B cell (primary cell): ENCODE data around the gene PCDH15. TPM values are rescaled to one million over a fixed set of nuclear protein-coding genes. Genes with fewer than 3 reads are reported as not detected.

Experiments
- ATAC-seq: fragments of 200-7000 bp; cut with Tn5 transposase; one replicate; pipeline ENCODE4 v1.10.0; 2021; ENCODE audit warnings: low read depth, mild to moderate bottlenecking, moderate number of reproducible peaks, moderate library complexity
- CTCF ChIA-PET: fragments of 350-600 bp; sonication (Branson Sonifier 250); formaldehyde crosslinking; loops from one replicate; lab custom pipeline; 2021; ENCODE audit warnings: antibody characterized with exemption, inconsistent platforms; lab: Charles Lee
- POLR2A ChIA-PET: fragments of 350-600 bp; sonication (Branson Sonifier 250); formaldehyde crosslinking; loops from one replicate; lab custom pipeline; 2021; ENCODE audit warnings: antibody characterized with exemption; lab: Charles Lee
- DNase-seq: peaks from one replicate; pipeline ENCODE4 v3.0.0; 2013
- H2AFZ ChIP-seq: 2 replicates; pipeline ENCODE4 v1.6.1; 2012; ENCODE audit warnings: mild to moderate bottlenecking, low read depth, low read length; ENCODE audit not compliant: insufficient read depth, poor library complexity, severe bottlenecking
- H3K27ac ChIP-seq, 2 donors: 1 replicate in 1 of 2; 2 replicates in 1 of 2; pipeline ENCODE4 v1.5.1; 2012 to 2013; ENCODE audit warnings: low read length in 2 of 2, mild to moderate bottlenecking in 2 of 2, moderate library complexity in 1 of 2
- H3K27me3 ChIP-seq, 4 experiments: fragments of 200-600 bp in 1 of 4; sonication (generic) in 1 of 4; replicated peaks in 1 of 4; 1 replicate in 2 of 4; 2 replicates in 2 of 4; pipeline versions ENCODE4 v1.6.1 to v1.7.0; 2013 to 2016; ENCODE audit warnings: low read length in 3 of 4, mild to moderate bottlenecking in 2 of 4, mixed read lengths in 1 of 4, moderate library complexity in 1 of 4; ENCODE audit not compliant: insufficient read depth in 4 of 4, control insufficient read depth in 3 of 4; ENCODE audit errors: control extremely low read depth in 1 of 4
- H3K36me3 ChIP-seq, 2 experiments: replicated peaks in 1 of 2; 1 replicate in 1 of 2; 2 replicates in 1 of 2; pipeline versions ENCODE4 v1.6.1 to v1.7.1; 2013; ENCODE audit warnings: low read length in 1 of 2; ENCODE audit not compliant: insufficient read depth in 2 of 2, control insufficient read depth in 1 of 2; ENCODE audit errors: control extremely low read depth in 1 of 2, extremely low read depth in 1 of 2
- H3K4me1 ChIP-seq, 2 donors: fragments of 200-600 bp in 1 of 2; sonication (generic) in 1 of 2; 1 replicate in 1 of 2; 2 replicates in 1 of 2; pipeline versions ENCODE4 v1.5.1 to v1.6.1; 2013 to 2017; ENCODE audit warnings: low read length in 2 of 2; ENCODE audit not compliant: control insufficient read depth in 2 of 2, insufficient read depth in 2 of 2
- H3K4me2 ChIP-seq: replicated peaks from 2 replicates; pipeline ENCODE3; 2012; ENCODE audit warnings: mild to moderate bottlenecking, low read depth, low read length; ENCODE audit not compliant: poor library complexity, severe bottlenecking
- H3K4me3 ChIP-seq, 5 experiments: fragments of 200-600 bp in 1 of 5; sonication (generic) in 1 of 5; 1 replicate in 3 of 5; 2 replicates in 2 of 5; pipeline versions ENCODE4 v1.5.1 to v1.7.0; 2011 to 2016; ENCODE audit warnings: low read length in 4 of 5, mild to moderate bottlenecking in 4 of 5, low read depth in 2 of 5, control low read depth in 1 of 5, moderate library complexity in 1 of 5; ENCODE audit not compliant: insufficient read depth in 1 of 5; ENCODE audit errors: control extremely low read depth in 1 of 5, extremely low read depth in 1 of 5
- H3K79me2 ChIP-seq: fragments of 200-600 bp; sonication (generic); one replicate; pipeline ENCODE4 v1.6.0; 2016; ENCODE audit warnings: low read length; ENCODE audit not compliant: control insufficient read depth, insufficient read depth
- H3K9ac ChIP-seq: fragments of 200-600 bp; sonication (generic); 2 replicates; pipeline ENCODE4 v1.6.1; 2017; ENCODE audit warnings: mild to moderate bottlenecking, low read length, moderate library complexity
- H3K9me3 ChIP-seq, 3 donors: one replicate each; pipeline versions ENCODE4 v1.6.1 to v1.7.1; 2013; ENCODE audit warnings: low read length in 2 of 3; ENCODE audit not compliant: control insufficient read depth in 2 of 3, insufficient read depth in 1 of 3; ENCODE audit errors: control extremely low read depth in 1 of 3
- H4K20me1 ChIP-seq: 2 replicates; pipeline ENCODE4 v1.6.0; 2012; ENCODE audit warnings: mild to moderate bottlenecking, low read length; ENCODE audit not compliant: insufficient read depth, control insufficient read depth, poor library complexity, severe bottlenecking
- H3K27ac Mint-ChIP-seq: one replicate; pipeline ENCODE4 v1.8.0; 2021; ENCODE audit warnings: mixed read lengths
- H3K27me3 Mint-ChIP-seq: one replicate; pipeline ENCODE4 v1.8.0; 2021; ENCODE audit warnings: mixed read lengths
- H3K4me1 Mint-ChIP-seq: one replicate; pipeline ENCODE4 v1.8.0; 2021; ENCODE audit warnings: mixed read lengths
- H3K4me3 Mint-ChIP-seq: one replicate; pipeline ENCODE4 v1.8.0; 2021; ENCODE audit warnings: mixed read lengths
- H3K9me3 Mint-ChIP-seq: one replicate; pipeline ENCODE4 v1.8.0; 2022; ENCODE audit warnings: mixed read lengths; ENCODE audit not compliant: insufficient read depth
- EZH2 ChIP-seq: IDR thresholded peaks from 2 replicates; pipeline ENCODE4 v1.6.1; 2012; ENCODE audit warnings: borderline replicate concordance, low read depth, mild to moderate bottlenecking, moderate library complexity, low read length; ENCODE audit not compliant: insufficient read depth, poor library complexity, severe bottlenecking
- WGBS: methylation state at CpG from one replicate; pipeline ENCODE4 v1.1.5; 2013; ENCODE audit warnings: missing lambda C conversion rate; ENCODE audit not compliant: insufficient coverage; 5-methylcytosine and 5-hydroxymethylcytosine counted together
- intact Hi-C: fragments of 100-400 bp; cut with micrococcal nuclease; formaldehyde crosslinking; loops from one replicate; pipeline ENCODE4 v1.10.0; 2022
- polyA plus RNA-seq: library from polyadenylated mRNA; depleted of rRNA; stranded (reverse); fragments of >200 nt; gene quantifications from 2 replicates; pipeline ENCODE4 v1.2.3, GENCODE V29; 2012
- total RNA-seq, 2 donors: library from RNA; stranded (reverse); fragments of 120-200 nt in 1 of 2; gene quantifications; 1 replicate in 1 of 2; 2 replicates in 1 of 2; pipeline versions ENCODE4 v1.2.3 to v1.2.4, GENCODE V29; 2013 to 2022
- TF ChIP-seq, protein P1 (sequence below): fragments of 200-600 bp; IDR thresholded peaks from one replicate; pipeline ENCODE4 v1.8.0; 2022; ENCODE audit warnings: antibody characterized with exemption, mild to moderate bottlenecking

Gene PCDH15
- total and polyA plus RNA-seq, 2 donors (not counting 1 experiment from before 2014, with no cell fraction given) = not detected

DNA sequence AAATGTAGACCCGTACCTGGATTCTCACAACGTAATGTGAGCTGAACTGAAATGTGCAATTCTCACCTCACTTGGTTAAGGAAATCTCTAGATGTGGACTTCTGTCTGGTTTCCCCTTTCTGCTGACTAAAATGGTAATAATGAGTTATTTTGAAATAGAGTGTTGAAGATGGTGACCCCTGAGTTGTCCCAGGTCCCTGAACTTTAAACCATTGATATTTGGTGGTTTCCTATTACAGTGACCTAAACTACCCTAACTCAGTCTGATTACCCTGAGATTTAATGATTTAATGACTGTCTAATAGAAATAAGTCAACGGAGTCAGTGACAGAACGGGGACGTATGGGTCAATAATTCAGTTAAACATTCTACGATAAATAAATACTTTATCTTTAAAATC, 845.9 kb downstream of the PCDH15 start:
- H3K27me3 Mint-ChIP-seq = no peaks in the 10 kb centered on the region
- H3K9ac ChIP-seq = no peak overlapping the region
- peaks cover 2% of the 10 kb centered on the region for H3K9me3 Mint-ChIP-seq
- DNase-seq (no peak), ATAC-seq (no peak)
- WGBS = no CpG with 5 or more reads among the region's 6 CpGs
- ChIA-PET POLR2A (no interaction called here), CTCF (no interaction called here)
- no peak overlapping the region for H3K27ac Mint-ChIP-seq
- no peaks in the 10 kb centered on the region for H3K79me2 ChIP-seq
- no peaks in the 10 kb centered on the region for H4K20me1 ChIP-seq
- no peaks in the 10 kb centered on the region for H3K4me1 Mint-ChIP-seq
- H2AFZ ChIP-seq = no peak overlapping the region
- intact Hi-C loops = no loop called here
- H3K27ac ChIP-seq = no peak overlapping the region
- peaks cover 0 to 15% (median 0%) of the 10 kb centered on the region in 3 donors for H3K9me3 ChIP-seq
- no peaks in the 10 kb centered on the region for H3K27me3 ChIP-seq
- no peaks in the 10 kb centered on the region for H3K36me3 ChIP-seq
- no peak overlapping the region for H3K4me3 Mint-ChIP-seq
- H3K4me1 ChIP-seq = no peaks in the 10 kb centered on the region
- H3K4me3 ChIP-seq = no peak overlapping the region
- H3K4me2 ChIP-seq = no peak overlapping the region
- TF ChIP-seq, protein P1, sequence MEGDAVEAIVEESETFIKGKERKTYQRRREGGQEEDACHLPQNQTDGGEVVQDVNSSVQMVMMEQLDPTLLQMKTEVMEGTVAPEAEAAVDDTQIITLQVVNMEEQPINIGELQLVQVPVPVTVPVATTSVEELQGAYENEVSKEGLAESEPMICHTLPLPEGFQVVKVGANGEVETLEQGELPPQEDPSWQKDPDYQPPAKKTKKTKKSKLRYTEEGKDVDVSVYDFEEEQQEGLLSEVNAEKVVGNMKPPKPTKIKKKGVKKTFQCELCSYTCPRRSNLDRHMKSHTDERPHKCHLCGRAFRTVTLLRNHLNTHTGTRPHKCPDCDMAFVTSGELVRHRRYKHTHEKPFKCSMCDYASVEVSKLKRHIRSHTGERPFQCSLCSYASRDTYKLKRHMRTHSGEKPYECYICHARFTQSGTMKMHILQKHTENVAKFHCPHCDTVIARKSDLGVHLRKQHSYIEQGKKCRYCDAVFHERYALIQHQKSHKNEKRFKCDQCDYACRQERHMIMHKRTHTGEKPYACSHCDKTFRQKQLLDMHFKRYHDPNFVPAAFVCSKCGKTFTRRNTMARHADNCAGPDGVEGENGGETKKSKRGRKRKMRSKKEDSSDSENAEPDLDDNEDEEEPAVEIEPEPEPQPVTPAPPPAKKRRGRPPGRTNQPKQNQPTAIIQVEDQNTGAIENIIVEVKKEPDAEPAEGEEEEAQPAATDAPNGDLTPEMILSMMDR = no peak
- TF ChIP-seq EZH2 = no peak

DNA sequence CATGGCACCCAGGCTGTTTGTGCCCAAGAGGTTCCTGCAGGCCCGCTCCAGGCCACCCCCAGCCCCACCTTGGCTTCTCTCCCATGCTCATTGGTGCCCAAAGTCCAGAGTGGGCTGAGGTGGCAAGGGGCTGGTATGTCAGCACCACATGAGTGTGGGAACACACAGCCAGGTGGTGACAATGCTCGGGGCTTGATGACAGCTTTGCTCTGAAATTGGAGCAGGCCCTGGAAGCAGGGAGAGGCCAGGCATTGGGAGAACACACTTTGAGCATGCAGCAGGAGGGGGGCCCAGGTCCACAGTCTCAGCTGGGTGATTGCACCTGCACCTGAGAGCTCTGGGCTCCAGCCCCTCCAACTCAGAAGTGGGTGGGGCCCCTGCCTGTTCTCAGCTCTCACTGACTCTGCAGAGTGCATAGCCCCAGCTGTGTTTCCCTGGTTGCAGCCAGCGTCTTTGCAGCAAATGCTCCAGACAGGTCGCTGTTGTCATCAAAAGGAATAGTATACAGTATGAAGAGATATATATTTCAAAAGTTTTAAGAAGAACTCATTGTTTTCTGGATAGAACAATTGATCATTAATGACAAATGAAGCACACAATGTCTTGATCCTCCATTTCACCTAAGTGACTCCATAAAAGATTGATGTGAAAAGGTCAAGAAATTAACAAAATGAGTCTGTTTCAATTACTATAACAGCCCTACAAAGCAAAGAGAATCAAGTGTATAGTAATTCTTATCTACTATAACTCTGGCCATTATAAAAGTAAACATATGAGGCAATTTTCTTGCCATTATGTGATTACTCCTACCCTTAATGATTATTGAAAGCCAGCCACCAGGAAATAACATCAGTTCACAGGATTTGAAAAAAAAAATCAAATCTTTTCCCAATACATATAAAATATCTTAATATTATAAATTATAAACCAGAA, 848.1 kb downstream of the PCDH15 start:
- Histone ChIP-seq H3K36me3 (no peaks in the 10 kb centered on the region), H3K4me1 (no peaks in the 10 kb centered on the region), H3K9me3 (peaks cover 0 to 15% (median 0%) of the 10 kb centered on the region in 3 donors), H3K4me3 (no peak overlapping the region), H3K27me3 (no peaks in the 10 kb centered on the region), H4K20me1 (no peaks in the 10 kb centered on the region), H2AFZ (no peak overlapping the region), H3K9ac (no peak overlapping the region), H3K79me2 (no peaks in the 10 kb centered on the region), H3K27ac (no peak overlapping the region), H3K4me2 (no peak overlapping the region)
- TF ChIP-seq, protein P1 = no peak
- TF ChIP-seq EZH2 = no peak
- no peaks in the 10 kb centered on the region for H3K4me1 Mint-ChIP-seq
- peaks cover 2% of the 10 kb centered on the region for H3K9me3 Mint-ChIP-seq
- ChIA-PET POLR2A (no interaction called here), CTCF (no interaction called here)
- ATAC-seq (no peak), DNase-seq (no peak)
- 92% methylated on average over 2 of the region's 4 CpGs for WGBS
- H3K4me3 Mint-ChIP-seq = no peak overlapping the region
- no peak overlapping the region for H3K27ac Mint-ChIP-seq
- H3K27me3 Mint-ChIP-seq = no peaks in the 10 kb centered on the region
- intact Hi-C loops = no loop called here
